Measurements from ENCODE around the gene SUN1.

The SUN1 gene

GRCh38 chr7:919924-920341, 87.7 kb downstream of the SUN1 start:
- TF ChIP-seq TAF1 (IDR thresholded peaks at IDR 0.05; ENCODE audit: borderline replicate concordance, insufficient read depth, low read length) (no peak), FOXP2 (optimal IDR thresholded peaks at IDR 0.05; ENCODE audit: borderline replicate concordance, extremely low read depth, extremely low read length, insufficient read depth) (no peak), SIN3A (IDR thresholded peaks at IDR 0.05; ENCODE audit: borderline replicate concordance, insufficient read depth, low read length) (no peak), POLR2AphosphoS5 (IDR thresholded peaks at IDR 0.05; ENCODE audit: low read depth, low read length) (no peak), REST (IDR thresholded peaks at IDR 0.05; ENCODE audit: insufficient read depth in 1 of 2, low read depth in 2 of 2, low read length in 2 of 2) (no peak)

- TF ChIP-seq REST (IDR thresholded peaks at IDR 0.05; ENCODE audit: insufficient read depth in 1 of 2, low read depth in 2 of 2, low read length in 2 of 2), result no peak
- no peak for TF ChIP-seq SIN3A (IDR thresholded peaks at IDR 0.05; ENCODE audit: borderline replicate concordance, insufficient read depth, low read length)
- no peak for TF ChIP-seq POLR2AphosphoS5 (IDR thresholded peaks at IDR 0.05; ENCODE audit: low read depth, low read length)
- no peak for TF ChIP-seq FOXP2 (optimal IDR thresholded peaks at IDR 0.05; ENCODE audit: borderline replicate concordance, extremely low read depth, extremely low read length, insufficient read depth)
- TF ChIP-seq TAF1 (IDR thresholded peaks at IDR 0.05; ENCODE audit: borderline replicate concordance, insufficient read depth, low read length), result no peak
These were observed 88.2 kb downstream of the SUN1 start for GRCh38 chr7:920351-921070.

GRCh38 chr7:921071-921461, 88.8 kb downstream of the SUN1 start:
- no peak for TF ChIP-seq SIN3A (IDR thresholded peaks at IDR 0.05; ENCODE audit: borderline replicate concordance, insufficient read depth, low read length)

GRCh38 chr7:921581-922333, 89.5 kb downstream of the SUN1 start:
- no peak for TF ChIP-seq TAF1 (IDR thresholded peaks at IDR 0.05; ENCODE audit: borderline replicate concordance, insufficient read depth, low read length)
- TF ChIP-seq REST (IDR thresholded peaks at IDR 0.05; ENCODE audit: insufficient read depth in 1 of 2, low read depth in 2 of 2, low read length in 2 of 2), result no peak
- TF ChIP-seq POLR2AphosphoS5 (IDR thresholded peaks at IDR 0.05; ENCODE audit: low read depth, low read length), result no peak

DNA sequence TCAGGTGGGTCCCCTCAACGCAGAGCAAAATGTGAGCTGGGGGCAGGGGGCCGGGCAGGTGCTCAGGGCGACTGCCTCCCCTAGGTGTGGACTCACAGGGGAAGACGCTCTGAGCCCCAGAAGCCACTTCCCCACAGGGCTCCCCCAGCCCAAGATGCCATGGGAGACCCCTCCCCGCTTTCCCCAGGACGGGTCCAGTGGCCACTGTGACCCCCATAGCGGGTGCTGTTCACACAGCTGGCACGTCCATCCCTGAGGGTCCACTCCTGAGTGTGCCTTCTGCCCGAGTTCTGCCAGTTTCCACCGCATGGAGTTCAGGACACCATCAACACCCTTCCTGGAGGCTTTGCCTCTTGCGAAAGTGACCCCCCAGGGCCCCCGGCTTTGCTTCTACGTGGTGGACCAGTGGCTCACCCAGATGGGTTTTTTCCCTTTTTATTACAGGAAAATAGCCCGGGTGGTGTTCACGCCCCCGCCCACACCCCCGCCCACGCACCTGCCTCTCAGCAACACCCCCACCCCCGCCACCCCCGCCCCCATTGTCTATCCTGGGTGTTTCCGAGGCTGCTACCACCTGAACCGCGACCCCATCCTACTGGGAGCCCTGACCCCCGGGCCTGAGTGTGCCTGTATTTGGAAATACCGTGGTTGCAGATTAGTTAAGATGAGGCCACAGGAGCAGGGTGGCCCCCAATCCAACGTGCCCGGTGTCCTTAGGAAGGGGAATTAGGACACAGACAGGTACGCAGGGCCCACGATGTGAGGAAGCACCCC, 90.2 kb downstream of the SUN1 start:
- TF ChIP-seq TAF1 (IDR thresholded peaks at IDR 0.05; ENCODE audit: borderline replicate concordance, insufficient read depth, low read length) (no peak), FOXP2 (optimal IDR thresholded peaks at IDR 0.05; ENCODE audit: borderline replicate concordance, extremely low read depth, extremely low read length, insufficient read depth) (no peak)

Measured in PFSK-1 (cell line).